Measurements from ENCODE around the gene LUM. TPM values are rescaled to one million over a fixed set of nuclear protein-coding genes. Genes with fewer than 3 reads are reported as not detected.

LUM gene
- polyA plus RNA-seq, 1 experiment, result 307 TPM

GRCh38 chr12:91144053-91144452, 32.8 kb upstream of the LUM start:
- Histone ChIP-seq H3K27ac (ENCODE audit: low read depth, low read length) (no peak overlapping the region), H3K9me3 (ENCODE audit: control insufficient read depth, insufficient read depth, low read length) (no peaks in the 10 kb centered on the region), H3K4me3 (ENCODE audit: low read depth, low read length) (no peak overlapping the region), H3K27me3 (ENCODE audit: control insufficient read depth, insufficient read depth, low read length) (no peaks in the 10 kb centered on the region)
- POLR2A ChIA-PET, result interaction anchor here (1.0 kb wide), 1 partner anchor 36 kb away, joined by 3 read pairs; no protein-coding TSS in a partner anchor
- CTCF ChIA-PET, result interaction anchor here (1.0 to 1.1 kb wide), 2 partner anchors 166 to 183 kb away, joined by 3 to 6 read pairs; no protein-coding TSS in a partner anchor
- no peak for DNase-seq (ENCODE audit: low read depth, low spot score)
- TF ChIP-seq, protein P1, sequence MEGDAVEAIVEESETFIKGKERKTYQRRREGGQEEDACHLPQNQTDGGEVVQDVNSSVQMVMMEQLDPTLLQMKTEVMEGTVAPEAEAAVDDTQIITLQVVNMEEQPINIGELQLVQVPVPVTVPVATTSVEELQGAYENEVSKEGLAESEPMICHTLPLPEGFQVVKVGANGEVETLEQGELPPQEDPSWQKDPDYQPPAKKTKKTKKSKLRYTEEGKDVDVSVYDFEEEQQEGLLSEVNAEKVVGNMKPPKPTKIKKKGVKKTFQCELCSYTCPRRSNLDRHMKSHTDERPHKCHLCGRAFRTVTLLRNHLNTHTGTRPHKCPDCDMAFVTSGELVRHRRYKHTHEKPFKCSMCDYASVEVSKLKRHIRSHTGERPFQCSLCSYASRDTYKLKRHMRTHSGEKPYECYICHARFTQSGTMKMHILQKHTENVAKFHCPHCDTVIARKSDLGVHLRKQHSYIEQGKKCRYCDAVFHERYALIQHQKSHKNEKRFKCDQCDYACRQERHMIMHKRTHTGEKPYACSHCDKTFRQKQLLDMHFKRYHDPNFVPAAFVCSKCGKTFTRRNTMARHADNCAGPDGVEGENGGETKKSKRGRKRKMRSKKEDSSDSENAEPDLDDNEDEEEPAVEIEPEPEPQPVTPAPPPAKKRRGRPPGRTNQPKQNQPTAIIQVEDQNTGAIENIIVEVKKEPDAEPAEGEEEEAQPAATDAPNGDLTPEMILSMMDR (IDR thresholded peaks at IDR 0.05; ENCODE audit: low read depth, low read length), result no peak

DNA sequence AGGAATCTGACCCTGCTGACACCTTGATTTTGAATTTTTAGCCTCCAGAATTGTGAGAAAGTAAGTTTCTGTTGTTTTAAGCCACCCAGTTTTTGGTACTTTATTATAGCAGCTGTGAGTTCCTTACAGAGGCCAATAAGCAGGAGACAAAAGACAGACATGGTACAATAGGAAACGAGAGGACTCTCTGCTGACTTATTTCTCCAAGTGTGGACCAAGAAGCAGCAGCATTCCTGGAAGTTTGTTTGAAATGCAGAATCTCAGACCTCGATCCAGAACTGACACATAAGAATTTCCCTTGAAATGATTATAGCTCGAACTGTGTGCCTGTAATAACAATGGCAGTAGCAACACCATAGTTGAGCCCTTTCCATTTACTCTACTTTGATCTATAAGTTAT, 31.9 kb upstream of the LUM start:
- POLR2A ChIA-PET, result no interaction called here

DNA sequence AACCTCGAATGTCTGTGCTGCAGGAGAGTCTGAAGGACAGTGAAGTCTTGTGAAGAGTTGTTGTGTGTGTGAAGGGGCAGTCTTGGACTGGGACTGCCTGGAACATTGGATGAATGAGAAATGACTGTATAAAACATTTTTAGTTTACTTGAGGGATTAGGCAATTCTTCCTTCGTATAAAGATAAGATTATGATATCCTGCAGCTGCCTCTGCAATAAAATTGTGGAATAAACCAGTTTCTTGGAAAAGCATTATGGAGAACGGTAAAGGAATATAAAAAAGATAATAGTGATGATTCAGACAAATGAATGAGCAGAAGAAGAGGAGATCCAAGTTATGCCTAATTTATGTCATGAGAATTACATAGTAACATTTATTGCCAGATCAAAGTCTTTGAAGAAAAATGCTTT, 30.9 kb upstream of the LUM start:
- Histone ChIP-seq H3K27me3 (ENCODE audit: control insufficient read depth, insufficient read depth, low read length) (no peaks in the 10 kb centered on the region), H3K4me3 (ENCODE audit: low read depth, low read length) (no peak overlapping the region), H3K9me3 (ENCODE audit: control insufficient read depth, insufficient read depth, low read length) (no peaks in the 10 kb centered on the region), H3K27ac (ENCODE audit: low read depth, low read length) (no peak overlapping the region)
- TF ChIP-seq, protein P1 (IDR thresholded peaks at IDR 0.05; ENCODE audit: low read depth, low read length), result no peak
- no peak for DNase-seq (ENCODE audit: low read depth, low spot score)
- ChIA-PET POLR2A (no interaction called here), CTCF (no interaction called here)

More for the DNA sequence above, 31.9 kb upstream of the LUM start:
- CTCF ChIA-PET, result interaction anchor here (1.0 to 1.1 kb wide), 2 partner anchors 165 to 184 kb away, joined by 3 to 6 read pairs; no protein-coding TSS in a partner anchor
- no peaks in the 10 kb centered on the region for H3K27me3 ChIP-seq (ENCODE audit: control insufficient read depth, insufficient read depth, low read length)
- DNase-seq (ENCODE audit: low read depth, low spot score), result no peak
- TF ChIP-seq, protein P1 (IDR thresholded peaks at IDR 0.05; ENCODE audit: low read depth, low read length), result no peak
- no peak overlapping the region for H3K4me3 ChIP-seq (ENCODE audit: low read depth, low read length)
- H3K9me3 ChIP-seq (ENCODE audit: control insufficient read depth, insufficient read depth, low read length), result no peaks in the 10 kb centered on the region
- H3K27ac ChIP-seq (ENCODE audit: low read depth, low read length), result no peak overlapping the region

DNA sequence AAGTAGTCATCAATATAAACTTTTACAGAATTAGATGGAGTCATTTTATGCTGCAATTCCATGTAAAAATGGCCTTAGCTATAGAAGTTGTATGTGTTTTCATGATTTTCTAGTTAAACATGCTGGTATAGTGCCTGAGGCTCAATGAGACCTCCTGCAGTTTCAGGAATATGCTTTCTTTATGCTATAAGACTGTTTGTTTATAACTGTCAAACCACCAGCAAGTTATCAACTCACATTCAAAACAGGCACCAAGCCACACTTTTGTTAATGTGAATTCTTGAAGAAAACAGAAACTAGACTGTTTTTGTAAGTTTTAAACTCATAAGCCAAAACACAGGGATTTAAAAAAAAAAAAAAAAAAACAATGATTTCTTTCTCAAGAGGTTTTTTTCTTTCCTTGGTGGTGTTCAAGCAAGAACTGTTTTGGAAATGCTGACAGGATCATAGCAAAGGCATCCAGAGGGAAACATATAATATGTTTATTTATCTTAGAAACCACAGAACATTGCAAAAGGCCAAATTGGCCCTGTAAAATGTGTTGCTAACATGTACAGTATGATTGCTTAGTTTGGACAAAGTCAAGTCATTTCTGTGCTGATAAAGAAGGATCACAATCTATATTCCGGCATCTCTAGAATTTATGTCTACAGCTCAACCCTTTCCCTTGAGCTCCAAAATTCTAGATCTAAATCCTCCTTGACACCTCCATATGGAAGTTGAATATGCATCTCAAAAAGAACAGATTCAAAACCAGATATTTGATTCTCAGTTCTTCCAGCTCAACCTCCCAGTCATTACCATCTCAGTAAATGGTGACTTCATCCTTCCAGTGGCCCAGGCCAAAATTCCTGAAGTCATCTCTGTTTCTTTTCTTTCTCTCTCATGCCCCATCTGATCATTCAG, 29.0 kb upstream of the LUM start:
- Histone ChIP-seq H3K4me3 (ENCODE audit: low read depth, low read length) (no peak overlapping the region), H3K27ac (ENCODE audit: low read depth, low read length) (peak overlapping the region; percentile 75), H3K27me3 (ENCODE audit: control insufficient read depth, insufficient read depth, low read length) (no peaks in the 10 kb centered on the region), H3K9me3 (ENCODE audit: control insufficient read depth, insufficient read depth, low read length) (no peaks in the 10 kb centered on the region)
- TF ChIP-seq, protein P1 (IDR thresholded peaks at IDR 0.05; ENCODE audit: low read depth, low read length), result no peak
- DNase-seq (ENCODE audit: low read depth, low spot score), result peak; percentile 86
- POLR2A ChIA-PET, result interaction anchor here (0.6 to 1.4 kb wide), 4 partner anchors 32 to 188 kb away, joined by 3 to 8 read pairs (median 4); no protein-coding TSS in a partner anchor
- CTCF ChIA-PET, result interaction anchor here (1.2 to 4.3 kb wide), 3 partner anchors 161 to 215 kb away, joined by 4 to 25 read pairs (median 9); no protein-coding TSS in a partner anchor

DNA sequence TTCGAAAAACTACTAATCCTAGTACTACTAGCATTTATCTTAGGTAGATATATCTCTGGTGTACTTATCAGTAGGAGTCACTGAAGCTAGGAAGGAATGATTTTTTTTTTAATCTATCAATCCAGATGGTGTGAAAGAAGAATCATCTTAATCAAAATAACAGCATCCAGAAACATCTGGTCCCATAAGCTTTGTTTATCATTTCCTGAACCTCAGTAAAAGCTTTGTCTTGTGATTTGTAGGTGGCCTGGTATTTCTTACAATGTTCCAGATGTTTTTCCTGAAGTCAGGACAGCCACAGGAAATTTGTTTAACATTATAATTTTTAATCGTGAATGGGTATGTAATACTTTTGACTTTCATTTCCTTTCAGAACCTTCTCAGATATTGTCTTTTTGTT, 28.0 kb upstream of the LUM start:
- ChIA-PET POLR2A (interaction anchor here (0.6 to 1.2 kb wide), 2 partner anchors 42 to 73 kb away, joined by 3 to 8 read pairs; no protein-coding TSS in a partner anchor), CTCF (interaction anchor here (2.8 to 4.3 kb wide), 2 partner anchors 161 to 216 kb away, joined by 9 to 25 read pairs; no protein-coding TSS in a partner anchor)
- TF ChIP-seq, protein P1 (IDR thresholded peaks at IDR 0.05; ENCODE audit: low read depth, low read length), result no peak
- Histone ChIP-seq H3K27me3 (ENCODE audit: control insufficient read depth, insufficient read depth, low read length) (no peaks in the 10 kb centered on the region), H3K4me3 (ENCODE audit: low read depth, low read length) (no peak overlapping the region), H3K9me3 (ENCODE audit: control insufficient read depth, insufficient read depth, low read length) (no peaks in the 10 kb centered on the region), H3K27ac (ENCODE audit: low read depth, low read length) (no peak overlapping the region)
- no peak for DNase-seq (ENCODE audit: low read depth, low spot score)
